LNCAP (cell line): ENCODE measurements around the gene IRS1.

Source experiments
- CTCF ChIP-seq: fragments of 450-650 bp; IDR thresholded peaks from 2 replicates; pipeline ENCODE4 v1.5.1; 2017; ENCODE audit warnings: mild to moderate bottlenecking

Gene IRS1

GRCh38 chr2:226726546-226726945, 73.1 kb downstream of the IRS1 start:
- no peak for TF ChIP-seq CTCF

GRCh38 chr2:226725126-226725860, 74.3 kb downstream of the IRS1 start:
- TF ChIP-seq CTCF = no peak

GRCh38 chr2:226721541-226721940, 78.1 kb downstream of the IRS1 start:
- no peak for TF ChIP-seq CTCF

- no peak for TF ChIP-seq CTCF
These were observed 78.7 kb downstream of the IRS1 start for GRCh38 chr2:226720948-226721347.

- TF ChIP-seq CTCF = no peak
These were observed 81.9 kb downstream of the IRS1 start for GRCh38 chr2:226717719-226718118.

- no peak for TF ChIP-seq CTCF
These were observed 83.5 kb downstream of the IRS1 start for GRCh38 chr2:226716126-226716525.

GRCh38 chr2:226715347-226715990, 84.2 kb downstream of the IRS1 start:
- no peak for TF ChIP-seq CTCF
